ENCODE data around the gene LDB3. TPM values are rescaled to one million over a fixed set of nuclear protein-coding genes. Genes with fewer than 3 reads are reported as not detected.

LDB3 gene
- total RNA-seq, 2 donors from 2014 or later, result 27.9 to 29.3 TPM

DNA sequence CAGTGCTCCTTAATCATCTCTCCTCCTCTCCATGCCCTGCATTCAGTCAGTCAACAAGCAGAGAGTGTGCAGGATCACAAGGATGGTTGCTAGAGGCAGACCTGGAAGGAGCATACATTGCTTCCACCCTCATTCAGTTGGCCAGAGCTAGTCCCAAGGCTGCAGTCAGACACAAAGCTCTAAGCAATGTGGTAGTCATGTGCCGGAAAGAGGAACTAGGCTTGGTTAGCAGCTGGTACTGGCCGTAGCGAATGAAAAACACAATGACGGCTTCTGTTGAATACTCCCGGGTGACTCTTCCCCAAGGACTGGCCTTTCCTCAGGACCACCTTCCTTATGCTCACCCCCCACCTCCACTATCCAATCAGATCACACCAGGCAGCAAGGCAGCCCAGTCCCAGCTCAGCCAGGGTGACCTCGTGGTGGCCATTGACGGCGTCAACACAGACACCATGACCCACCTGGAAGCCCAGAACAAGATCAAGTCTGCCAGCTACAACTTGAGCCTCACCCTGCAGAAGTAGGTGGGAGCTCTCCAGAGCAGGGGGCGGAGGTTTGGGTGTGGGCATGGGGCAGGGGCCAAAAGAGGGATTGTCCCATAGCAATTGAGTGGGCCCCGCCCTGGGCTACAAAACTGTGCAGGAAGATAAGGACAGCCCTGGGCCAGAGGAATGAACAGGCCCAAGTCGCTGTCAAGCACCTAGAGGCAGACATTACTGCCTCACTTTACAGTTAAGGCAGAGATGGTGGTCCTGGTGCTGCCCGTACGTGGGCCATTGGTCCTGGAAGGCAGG lies 10.9 kb downstream of the LDB3 start:
- no peak for DNase-seq (ENCODE audit: low spot score)
- intact Hi-C loops (cut with DNase I), result no loop called here

DNA sequence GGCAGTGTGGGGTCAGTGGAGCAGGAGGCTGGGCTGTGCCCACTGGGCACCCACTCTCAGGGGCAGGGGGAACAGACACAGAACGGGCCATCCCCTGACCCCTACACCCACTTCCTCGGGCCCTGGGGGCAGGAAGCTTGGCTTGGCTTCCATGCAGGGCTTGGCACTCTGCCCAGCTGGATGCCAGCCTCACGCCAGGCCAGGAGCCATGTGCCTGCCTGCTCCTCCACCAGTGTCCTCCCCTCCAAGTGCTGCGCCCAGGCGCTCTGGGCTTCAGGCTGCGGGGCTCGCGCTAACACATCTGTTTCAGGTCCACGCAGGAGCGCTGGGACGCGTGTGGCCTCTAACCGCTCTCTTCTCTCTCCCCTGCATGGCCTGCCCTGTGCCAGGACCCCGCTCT lies 12.7 kb downstream of the LDB3 start:
- intact Hi-C loops (cut with DNase I), result no loop called here
- no peak for DNase-seq (ENCODE audit: low spot score)

DNA sequence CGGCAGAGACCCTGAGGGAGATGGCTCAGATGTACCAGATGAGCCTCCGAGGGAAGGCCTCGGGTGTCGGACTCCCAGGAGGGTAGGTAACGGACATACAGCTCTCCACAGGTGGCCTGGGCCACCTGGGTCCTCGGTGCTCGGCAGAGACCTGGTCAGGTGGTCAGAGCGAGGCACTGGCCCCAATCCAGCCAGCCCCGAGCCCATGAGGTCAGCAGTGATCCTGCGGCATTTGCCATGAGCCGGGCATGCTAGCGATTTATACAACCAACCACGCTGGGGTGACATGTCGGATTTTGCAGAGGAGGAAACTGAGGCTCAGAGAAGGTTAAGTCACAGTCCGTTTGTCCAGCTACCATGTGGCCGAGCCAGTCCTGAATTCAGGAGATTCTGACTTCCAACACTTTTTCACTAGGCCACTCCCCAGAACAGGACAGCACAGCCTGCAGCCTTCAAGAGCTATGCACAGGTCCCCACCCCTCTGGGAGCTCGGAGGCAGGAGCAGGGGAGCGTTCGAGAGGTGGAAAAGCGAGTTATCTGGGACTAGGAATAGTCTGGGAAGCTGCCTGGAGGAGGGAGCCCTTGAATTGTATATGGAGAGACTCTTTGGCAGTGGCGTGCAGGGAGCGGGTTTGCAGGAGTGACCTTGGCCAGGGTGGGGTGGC lies 13.5 kb downstream of the LDB3 start:
- DNase-seq (ENCODE audit: low spot score), result no peak
- intact Hi-C loops (cut with DNase I), result no loop called here

DNA sequence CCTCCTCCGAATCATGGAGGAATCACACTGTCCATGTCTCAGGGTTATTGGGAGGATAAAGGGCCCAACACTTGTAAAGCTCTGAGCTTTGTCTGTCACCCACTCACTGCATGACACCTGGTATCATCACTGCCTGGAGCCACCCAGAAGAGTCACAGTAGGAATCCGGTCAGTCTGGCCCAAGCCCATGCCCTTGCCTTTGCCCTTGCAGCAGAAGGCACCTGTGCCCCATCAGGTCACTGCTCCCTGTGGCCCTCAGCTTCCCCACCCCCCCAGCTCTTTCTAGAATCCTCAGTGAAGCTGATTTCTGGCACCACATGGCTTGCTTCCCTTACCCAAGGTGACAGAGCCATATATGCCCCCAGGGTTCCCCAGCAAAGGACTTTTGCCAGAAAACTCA lies 14.4 kb downstream of the LDB3 start:
- intact Hi-C loops (cut with DNase I), result no loop called here
- DNase-seq (ENCODE audit: low spot score), result no peak

DNA sequence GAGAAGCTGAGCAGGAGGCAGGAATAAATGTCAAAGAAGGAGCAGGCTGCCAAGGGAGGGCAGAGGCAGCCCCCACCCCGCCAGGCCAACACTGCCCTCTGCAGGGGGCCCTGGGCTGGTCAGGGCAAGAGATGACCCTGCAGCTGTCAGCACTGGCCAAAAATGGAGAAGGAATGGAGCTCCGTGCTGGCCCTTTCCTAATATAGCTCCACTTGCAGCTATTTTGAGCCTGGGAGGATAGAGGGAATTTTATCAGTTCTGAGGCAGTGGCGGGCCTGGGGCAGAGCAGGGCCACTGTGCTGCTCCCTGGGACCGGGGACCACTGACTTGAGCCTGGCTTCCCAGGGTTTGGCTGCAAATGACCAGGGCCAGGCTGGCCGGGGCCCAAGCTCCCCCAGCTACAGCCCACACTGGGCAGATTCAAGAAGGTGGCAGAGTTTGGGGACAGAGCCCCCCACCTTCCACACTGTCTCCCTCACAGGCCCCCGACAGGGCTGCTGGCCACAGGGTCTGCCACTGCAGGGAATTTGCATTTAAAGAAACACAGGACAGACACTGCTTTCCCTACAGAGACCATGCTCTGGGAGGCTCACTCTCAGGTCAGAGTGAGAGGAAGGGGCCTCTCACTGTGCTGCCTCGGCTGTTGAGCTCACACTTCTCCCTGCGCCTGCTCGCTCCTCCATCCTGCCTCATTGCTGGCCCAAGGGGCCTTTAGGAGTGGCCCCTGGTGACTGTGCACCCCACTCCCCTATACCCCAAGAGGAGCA lies 16.2 kb downstream of the LDB3 start:
- intact Hi-C loops (cut with DNase I), result no loop called here
- no peak for DNase-seq (ENCODE audit: low spot score)

DNA sequence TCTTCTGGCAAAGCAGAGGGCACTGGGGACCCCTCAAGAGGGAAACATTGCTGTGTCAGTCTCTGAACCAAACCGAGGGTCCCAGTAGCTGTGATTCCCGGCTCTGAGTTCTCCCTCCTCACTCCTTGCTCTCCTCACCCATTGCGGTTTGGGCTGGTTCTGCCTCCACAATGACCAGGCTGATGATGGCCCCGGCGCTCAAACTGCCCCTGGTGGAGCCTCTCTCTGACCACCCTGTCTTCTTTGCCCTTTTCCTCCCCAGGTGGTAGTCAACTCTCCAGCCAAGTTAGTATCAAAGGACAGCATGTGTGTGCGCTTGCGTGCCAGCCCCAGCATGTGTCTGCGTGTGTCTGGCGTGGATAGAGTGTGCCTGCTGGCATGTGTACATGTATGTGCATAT lies 17.1 kb downstream of the LDB3 start:
- DNase-seq (ENCODE audit: low spot score), result no peak
- intact Hi-C loops (cut with DNase I), result no loop called here

DNA sequence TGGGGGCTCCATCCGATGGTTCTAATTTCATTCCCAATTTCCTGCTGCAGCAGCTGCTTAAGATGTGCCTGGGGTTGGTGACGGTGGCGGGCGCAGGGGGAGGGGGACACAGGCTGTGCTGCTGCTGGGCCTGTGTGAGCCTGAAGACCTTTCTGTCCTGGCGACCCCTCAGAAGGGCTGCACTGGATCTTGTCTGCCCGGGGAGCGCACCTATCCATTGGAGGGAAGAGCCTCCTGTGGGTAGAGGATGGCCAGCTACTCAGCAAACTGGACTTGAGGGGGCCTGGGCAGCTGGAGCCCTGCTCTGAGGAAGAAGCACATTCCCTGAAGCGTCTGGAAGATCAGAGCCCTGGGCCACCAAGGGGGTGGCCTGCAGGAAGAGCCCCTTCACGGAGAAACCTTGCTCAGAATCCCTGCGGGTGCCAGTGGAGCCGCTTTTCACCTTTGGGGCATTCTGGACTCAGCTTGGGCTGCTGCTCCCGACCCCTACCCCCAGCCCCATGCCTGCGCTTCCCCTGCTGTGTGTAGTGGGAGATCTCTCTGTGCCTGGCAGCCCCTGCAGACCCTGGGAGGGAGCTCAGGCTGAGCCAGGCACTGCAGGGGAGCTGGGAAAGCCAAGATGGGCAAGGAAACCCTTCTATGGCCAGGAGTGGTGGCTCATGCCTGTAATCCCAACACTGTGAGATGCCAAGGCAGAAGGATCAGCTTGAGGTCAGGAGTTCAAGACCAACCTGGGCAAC lies 17.8 kb downstream of the LDB3 start:
- intact Hi-C loops (cut with DNase I), result no loop called here
- no peak for DNase-seq (ENCODE audit: low spot score)

DNA sequence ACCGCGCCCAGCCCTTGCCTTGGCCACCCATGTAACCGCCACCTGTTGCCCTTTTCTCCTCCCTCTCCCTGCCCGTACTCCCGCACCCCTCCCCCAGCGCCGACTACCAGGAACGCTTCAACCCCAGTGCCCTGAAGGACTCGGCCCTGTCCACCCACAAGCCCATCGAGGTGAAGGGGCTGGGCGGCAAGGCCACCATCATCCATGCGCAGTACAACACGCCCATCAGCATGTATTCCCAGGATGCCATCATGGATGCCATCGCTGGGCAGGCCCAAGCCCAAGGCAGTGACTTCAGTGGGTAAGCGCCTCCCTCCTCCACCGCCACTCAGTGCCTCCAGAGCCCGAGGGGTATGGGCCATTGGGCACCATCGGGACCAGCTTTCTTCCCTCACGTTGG lies 18.7 kb downstream of the LDB3 start:
- intact Hi-C loops (cut with DNase I), result no loop called here
- no peak for DNase-seq (ENCODE audit: low spot score)

DNA sequence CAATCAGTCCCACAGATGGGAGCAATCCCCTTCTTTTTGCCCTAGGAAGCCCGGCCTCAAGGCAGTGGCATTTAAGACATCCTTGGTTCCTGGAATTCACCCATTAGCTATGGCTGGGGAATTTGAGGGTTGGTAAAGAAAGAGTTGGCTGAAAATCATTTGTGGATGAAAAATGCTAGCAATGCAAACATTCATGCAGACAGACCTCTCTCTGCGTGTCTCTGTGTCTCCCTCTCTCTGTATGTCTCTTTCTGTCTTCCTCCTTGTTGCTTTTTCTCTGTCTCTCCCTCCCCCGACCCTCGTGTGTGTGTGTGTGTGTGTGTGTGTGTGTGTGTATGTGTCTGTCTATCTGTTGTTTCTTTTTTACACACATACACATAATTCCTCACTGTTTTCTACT lies 19.4 kb downstream of the LDB3 start:
- DNase-seq (ENCODE audit: low spot score), result no peak
- intact Hi-C loops (cut with DNase I), result no loop called here

DNA sequence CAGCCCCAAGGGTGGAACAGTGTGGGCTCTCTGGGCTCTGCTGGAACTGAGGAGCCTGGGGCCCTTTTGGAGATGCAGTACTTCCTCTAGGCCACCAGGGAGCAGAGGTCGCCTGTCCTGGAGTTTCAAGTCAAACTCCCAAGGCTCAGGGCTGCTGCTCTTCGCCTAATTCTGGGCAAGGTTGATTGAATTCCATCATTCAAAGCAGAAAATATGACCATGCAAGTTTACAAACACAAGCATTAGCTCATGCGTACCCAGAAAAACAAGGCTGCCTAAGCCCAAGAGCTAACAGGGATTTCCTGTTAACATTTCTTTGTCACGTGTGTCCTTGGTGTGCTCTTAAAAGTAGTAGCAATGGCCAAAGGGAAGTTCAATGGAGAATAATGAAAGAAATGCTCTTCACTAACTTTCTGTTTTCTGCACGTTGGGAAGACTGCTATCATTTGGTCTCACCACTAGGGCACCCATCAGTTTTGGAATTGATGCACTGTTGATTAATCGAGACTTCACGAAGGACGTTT lies 20.1 kb downstream of the LDB3 start:
- intact Hi-C loops (cut with DNase I), result no loop called here

DNA sequence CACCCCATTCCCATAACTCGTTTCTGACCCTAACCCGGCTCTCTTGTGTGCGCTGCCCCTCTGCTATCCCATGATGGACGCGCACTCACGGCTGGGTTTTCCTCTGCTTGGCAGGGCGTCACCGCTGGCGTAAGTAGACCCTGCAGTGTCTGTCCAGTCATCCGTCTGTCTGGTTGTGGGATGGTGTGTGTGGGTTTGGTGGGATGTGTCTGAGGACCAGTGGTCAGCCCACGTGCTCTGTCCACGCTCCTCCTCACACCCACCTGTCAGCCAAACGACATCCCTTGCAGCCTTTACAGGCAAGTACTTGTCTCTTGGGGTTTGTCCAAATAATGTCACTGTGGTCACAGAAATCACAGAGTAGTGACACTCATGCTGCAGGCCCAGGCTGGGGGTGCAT lies 20.8 kb downstream of the LDB3 start:
- intact Hi-C loops (cut with DNase I), result no loop called here

More for the DNA sequence above, 20.1 kb downstream of the LDB3 start:
- no peak for DNase-seq (ENCODE audit: low spot score)

DNA sequence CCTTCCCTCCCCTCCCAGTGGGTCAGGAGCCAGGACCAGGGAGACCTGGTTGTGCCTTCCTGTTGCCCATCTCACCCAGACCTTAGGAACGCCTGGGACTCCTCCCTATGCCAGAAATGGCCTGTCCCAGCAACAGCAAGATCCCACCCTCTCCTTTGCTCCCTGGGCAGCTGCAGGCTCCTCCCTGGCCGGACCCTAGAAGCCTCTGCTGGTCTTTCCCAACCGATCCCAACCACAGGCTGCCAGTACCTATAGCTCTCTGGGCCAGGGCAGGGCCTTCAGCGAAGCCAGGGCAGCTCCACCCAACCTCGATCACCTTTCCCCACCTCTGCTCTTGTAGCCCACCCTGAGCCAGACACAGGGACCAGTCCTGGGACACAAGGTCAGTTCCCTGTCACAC lies 21.9 kb downstream of the LDB3 start:
- intact Hi-C loops (cut with DNase I), result loop anchor here (5.0 kb wide), 2 partner anchors 207 to 212 kb away; no protein-coding TSS in a partner anchor
- DNase-seq (ENCODE audit: low spot score), result no peak

More for the DNA sequence above, 20.8 kb downstream of the LDB3 start:
- DNase-seq (ENCODE audit: low spot score), result no peak

DNA sequence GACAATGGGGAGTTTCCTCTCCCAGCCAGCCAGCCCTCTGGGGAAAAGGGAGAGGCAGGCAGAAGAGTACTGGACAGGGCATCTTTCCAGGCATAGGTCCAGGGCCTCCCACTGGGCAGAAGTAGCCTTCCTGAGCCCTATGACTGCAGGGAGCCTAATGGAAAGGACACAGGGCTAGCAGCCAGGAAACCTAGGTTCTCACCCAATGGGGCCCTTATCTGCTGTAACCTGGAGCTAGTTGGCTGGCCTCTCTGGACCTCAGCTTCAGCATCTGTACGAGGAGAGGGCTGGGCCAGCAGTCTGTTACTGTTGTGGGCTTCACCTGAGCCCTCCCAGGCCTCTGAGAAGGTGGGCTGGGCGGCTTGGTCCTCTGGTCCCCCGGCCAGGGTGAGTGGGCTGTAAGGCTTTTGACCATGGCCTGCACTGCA lies 22.4 kb downstream of the LDB3 start:
- no peak for DNase-seq (ENCODE audit: low spot score)
- intact Hi-C loops (cut with DNase I), result loop anchor here (5.0 kb wide), 2 partner anchors 207 to 212 kb away; no protein-coding TSS in a partner anchor

DNA sequence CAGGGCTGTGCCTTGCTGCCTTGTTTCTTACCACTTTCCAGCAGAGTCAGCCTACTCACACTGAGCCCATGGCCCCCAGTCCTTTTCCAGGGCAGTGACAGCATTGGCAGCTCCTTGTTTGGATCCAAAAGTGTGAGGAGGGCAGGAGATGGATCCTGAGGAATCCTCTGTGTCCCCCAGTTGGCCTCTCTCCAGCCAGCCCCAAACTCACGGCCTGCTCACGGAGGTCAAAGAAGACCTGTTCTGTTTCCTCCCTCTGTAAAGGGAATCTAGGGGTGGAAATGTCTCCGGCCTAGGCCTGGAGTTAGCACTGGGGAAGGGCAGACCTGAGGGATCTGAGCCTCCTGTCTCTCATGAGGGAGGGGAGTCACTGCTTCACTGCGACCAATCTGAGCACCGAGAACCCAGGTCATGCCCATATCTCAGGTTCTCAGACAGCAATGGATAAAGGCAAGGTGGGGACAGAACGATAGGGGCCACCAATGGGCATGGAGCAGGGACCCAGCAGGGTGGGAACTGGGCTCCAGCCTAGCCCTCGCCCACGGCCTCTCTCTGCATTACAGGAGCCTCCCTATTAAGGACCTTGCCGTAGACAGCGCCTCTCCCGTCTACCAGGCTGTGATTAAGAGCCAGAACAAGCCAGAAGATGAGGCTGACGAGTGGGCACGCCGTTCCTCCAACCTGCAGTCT lies 23.2 kb downstream of the LDB3 start:
- DNase-seq (ENCODE audit: low spot score), result no peak
- intact Hi-C loops (cut with DNase I), result loop anchor here (5.0 kb wide), 2 partner anchors 206 to 211 kb away; no protein-coding TSS in a partner anchor

DNA sequence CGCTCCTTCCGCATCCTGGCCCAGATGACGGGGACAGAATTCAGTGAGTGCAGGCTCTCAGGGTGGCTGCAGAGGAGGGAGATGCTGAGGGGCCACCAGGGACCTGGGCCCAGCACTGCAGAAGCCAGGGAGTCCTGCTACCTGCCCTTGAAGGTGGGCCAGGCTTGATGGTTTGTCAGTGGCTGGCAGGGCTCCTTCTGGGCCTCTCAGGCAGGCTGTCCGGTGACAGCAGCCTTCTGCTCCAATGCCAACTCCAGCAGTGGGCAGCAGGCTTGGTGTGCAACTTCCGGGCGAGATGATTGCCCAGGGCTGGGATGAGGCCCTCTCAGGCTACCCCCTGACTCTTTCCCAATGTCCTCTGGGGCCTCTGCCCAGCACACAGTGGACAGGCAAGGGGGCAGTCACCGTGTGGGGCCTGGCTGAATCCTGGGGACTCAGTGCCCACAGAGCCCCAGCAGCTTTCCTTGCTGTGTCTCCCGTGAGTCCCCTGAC lies 23.8 kb downstream of the LDB3 start:
- intact Hi-C loops (cut with DNase I), result loop anchor here (5.0 kb wide), 2 partner anchors 205 to 210 kb away; no protein-coding TSS in a partner anchor
- DNase-seq (ENCODE audit: low spot score), result no peak

DNA sequence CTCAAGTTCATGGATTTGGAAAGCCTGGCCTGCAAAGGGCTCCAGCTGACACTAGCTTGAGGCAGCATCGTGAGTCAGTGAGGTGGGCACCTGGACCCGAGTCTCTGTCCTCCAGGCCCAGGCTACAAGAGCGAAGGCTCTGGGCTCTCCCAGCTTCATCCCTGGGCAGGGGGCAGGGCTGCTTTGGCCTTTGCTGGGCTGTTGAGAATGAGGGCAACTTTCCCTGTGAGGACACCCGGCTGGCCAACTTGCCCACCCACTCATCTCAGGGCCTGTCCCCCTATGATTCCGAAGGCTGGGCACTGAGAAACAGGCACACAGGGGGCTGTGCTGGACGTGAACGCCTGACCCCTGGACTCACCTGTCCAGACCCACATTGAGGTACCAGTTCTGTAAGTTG lies 24.4 kb downstream of the LDB3 start:
- no peak for DNase-seq (ENCODE audit: low spot score)
- intact Hi-C loops (cut with DNase I), result loop anchor here (5.0 kb wide), 2 partner anchors 205 to 210 kb away; no protein-coding TSS in a partner anchor

DNA sequence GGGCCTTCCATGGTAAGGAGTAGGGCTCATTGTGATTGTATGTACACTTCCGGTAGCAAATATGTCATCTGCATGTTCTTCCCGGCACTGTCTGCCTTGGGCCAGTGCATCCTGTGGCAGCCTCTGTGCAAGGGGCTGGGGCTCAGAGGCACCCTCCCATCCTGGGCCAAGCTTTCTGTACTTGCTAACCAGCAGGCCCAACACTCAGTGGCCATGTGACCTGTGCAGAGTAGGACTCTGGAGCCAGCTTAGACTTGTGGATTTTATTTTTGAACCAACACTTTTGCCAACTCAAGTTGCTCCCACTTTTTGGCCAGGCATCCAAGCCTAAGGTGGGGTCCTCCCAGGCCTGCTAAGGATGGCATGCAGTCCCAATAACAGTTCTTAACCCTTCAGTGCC lies 25.0 kb downstream of the LDB3 start:
- intact Hi-C loops (cut with DNase I), result loop anchor here (5.0 kb wide), 2 partner anchors 204 to 209 kb away; no protein-coding TSS in a partner anchor
- no peak for DNase-seq (ENCODE audit: low spot score)

DNA sequence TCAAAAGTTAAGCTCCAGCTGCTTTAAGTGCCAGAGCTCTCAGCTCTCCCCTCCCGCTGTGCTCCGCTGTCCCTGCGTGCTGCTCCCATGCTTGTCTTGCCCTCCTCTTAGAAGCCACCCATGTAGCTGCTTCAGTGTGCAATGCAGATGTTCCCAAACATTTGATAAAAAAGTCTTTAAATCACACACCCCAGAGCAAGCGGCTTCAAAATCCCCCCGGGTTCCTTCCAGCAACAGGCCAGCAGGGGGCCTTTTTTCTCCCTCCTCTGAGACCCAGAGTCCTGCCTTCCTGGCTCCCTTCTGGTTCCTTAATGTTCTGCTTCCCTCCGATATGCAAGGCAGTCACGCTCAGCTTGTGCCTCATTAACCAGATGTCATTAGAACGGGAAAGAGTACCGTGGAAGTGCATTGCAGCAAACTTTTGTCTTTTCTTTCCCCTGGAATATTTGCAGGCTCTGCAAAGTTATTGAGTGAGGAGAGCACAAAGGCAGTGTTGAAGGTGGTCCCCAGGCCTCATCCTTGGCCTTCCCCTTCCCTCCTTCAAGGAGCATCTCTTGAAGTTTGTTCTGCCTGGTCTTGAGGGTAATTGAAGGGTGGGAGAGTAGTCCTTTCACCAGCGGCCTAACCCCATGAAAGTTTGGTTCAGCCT lies 25.5 kb downstream of the LDB3 start:
- DNase-seq (ENCODE audit: low spot score), result no peak
- intact Hi-C loops (cut with DNase I), result loop anchor here (5.0 kb wide), 2 partner anchors 203 to 208 kb away; no protein-coding TSS in a partner anchor

Data from posterior vena cava (tissue), 2 donors.